ENCODE measurements around the gene TMEM123. TPM values are rescaled to one million over a fixed set of nuclear protein-coding genes. Genes with fewer than 3 reads are reported as not detected.

Gene TMEM123
- total RNA-seq, 4 donors from 2014 or later: 52.6 to 147 (median 101) TPM

GRCh38 chr11:102464859-102465500 lies 12.4 kb upstream of the TMEM123 start:
- TF ChIP-seq, protein P1, sequence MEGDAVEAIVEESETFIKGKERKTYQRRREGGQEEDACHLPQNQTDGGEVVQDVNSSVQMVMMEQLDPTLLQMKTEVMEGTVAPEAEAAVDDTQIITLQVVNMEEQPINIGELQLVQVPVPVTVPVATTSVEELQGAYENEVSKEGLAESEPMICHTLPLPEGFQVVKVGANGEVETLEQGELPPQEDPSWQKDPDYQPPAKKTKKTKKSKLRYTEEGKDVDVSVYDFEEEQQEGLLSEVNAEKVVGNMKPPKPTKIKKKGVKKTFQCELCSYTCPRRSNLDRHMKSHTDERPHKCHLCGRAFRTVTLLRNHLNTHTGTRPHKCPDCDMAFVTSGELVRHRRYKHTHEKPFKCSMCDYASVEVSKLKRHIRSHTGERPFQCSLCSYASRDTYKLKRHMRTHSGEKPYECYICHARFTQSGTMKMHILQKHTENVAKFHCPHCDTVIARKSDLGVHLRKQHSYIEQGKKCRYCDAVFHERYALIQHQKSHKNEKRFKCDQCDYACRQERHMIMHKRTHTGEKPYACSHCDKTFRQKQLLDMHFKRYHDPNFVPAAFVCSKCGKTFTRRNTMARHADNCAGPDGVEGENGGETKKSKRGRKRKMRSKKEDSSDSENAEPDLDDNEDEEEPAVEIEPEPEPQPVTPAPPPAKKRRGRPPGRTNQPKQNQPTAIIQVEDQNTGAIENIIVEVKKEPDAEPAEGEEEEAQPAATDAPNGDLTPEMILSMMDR (IDR thresholded peaks at IDR 0.05; ENCODE audit: low read depth): no peak

DNA sequence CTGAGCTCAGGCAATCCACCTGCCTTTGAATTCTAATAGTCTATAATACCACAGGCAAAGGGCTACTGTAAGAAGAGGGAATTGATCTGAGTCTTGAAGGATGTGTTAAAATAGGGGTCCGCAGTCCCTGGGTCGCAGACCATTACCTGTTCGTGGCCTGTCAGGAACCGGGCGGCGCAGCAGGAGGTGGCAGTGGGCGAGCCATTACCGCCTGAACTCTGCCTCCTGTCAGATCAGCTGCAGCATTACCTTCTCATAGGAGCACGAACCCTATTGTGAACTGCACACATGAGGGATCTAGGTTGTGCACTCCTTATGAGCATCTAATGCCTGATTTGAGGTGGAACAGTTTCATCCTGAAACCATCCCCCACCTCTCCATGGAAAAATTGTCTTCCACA lies 11.5 kb upstream of the TMEM123 start:
- TF ChIP-seq, protein P1 (IDR thresholded peaks at IDR 0.05; ENCODE audit: low read depth): no peak

DNA sequence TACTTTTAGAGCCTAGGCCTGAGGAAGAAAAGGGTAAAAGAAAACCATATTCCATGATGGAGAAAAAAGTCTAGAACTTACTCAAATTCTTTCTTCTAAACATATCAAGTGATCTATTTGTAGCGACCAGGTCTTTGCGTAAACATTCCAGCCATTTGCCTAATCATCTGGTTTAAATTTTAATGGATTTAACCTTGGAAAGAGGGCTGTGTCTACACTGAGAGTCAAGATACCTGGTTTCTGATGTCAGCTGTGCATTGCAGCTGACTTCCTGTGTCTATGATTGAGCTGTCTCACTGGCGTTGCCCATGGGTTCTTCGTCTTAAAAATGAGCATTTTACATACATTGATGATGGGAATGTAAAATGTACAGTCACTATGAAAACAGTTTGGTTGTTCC lies 10.0 kb upstream of the TMEM123 start:
- TF ChIP-seq, protein P1 (IDR thresholded peaks at IDR 0.05; ENCODE audit: low read depth): no peak

DNA sequence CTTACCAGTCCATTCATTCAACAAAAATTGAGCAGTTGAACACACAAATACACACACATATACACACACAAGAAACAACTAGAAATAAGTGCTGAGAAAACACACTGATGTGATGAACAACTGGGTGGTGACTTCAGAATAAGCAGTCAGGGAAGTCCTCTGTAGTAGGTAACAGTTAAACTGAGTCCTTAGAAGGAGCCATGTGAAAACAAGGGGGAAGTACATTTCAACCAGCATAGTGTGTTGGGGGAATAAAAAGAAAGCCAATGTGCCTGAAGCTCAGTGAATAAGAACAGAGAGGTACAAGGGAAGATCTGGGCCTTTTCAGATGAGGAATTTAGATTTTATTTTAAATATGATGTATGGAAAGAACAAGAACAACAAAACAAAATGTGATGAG lies 6.8 kb upstream of the TMEM123 start:
- TF ChIP-seq, protein P1 (IDR thresholded peaks at IDR 0.05; ENCODE audit: low read depth): no peak

DNA sequence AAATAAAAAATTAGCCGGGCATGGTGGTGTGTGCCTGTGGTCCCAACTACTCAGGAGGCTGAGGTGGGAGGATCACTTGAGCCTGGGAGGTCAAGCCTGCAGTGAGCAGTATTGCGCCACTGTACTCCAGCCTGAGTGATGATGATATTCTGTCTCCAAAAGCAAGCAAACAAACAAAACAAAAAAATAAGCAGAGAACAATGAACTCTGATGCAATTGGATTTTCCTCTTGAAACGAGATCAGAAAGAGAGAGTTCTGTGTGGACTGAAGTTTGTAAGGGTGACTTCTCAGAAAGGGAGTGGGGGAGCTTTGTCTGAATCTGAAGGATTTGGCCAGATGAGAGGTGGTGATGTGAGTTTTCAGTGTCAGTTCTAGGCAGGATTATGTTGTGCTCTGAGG lies 6.0 kb upstream of the TMEM123 start:
- TF ChIP-seq, protein P1 (IDR thresholded peaks at IDR 0.05; ENCODE audit: low read depth): no peak

DNA sequence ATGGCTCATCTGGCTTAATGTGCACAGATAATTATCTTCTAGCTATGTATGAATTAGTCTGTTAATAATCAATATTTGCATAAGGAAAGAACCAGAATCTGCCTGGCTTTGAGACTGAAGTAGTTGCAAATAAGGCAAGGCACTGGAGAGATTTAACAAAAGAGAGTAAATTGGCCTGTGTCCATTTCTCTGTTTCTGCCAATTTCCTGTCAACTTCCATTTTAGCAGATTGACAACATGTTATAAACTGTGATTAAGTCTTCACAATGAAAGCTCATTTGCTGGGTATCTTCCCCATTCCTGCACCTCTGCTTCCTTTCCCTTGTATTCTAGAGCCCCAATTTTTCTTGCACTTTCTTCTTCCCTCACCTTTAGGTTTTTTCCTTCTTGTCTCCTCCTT lies 5.3 kb upstream of the TMEM123 start:
- TF ChIP-seq, protein P1 (IDR thresholded peaks at IDR 0.05; ENCODE audit: low read depth): no peak

DNA sequence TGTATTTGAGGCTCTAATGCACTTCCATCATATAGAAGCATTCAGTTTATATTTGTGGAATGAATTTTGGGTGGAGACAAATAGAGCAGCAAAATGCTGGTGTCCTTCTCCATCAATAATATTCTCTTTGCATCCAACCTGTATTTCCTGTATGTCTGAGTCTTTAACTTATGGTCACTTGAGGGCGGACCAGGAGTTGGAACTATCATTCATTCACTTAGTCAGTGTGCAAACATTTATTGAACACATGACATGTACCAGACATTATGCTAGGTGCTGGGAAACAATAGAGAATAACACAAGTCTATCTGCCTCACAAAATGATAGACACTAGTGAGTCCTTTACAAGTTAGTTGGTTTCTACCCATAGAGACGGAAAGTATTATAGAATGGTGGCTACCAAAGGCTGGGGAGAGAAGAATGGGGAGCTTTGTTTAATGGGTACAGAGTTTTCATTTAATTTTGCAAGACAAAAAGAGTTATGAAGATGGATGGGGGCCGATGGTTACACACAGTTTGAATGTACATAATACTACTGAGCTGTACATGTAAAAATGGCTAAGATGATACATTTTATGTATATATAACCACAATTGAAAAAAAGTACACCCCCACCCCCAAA lies 4.6 kb upstream of the TMEM123 start:
- TF ChIP-seq, protein P1 (IDR thresholded peaks at IDR 0.05; ENCODE audit: low read depth): no peak
